ENCODE results near the gene OVOL1.
"Not testable (repeated sequence)": the region's sequence is repeated elsewhere in the genome, so short reads cannot be mapped to it uniquely, and the experiment has no call there.

Gene OVOL1

GRCh38 chr11:65814986-65815565 is 28.2 kb downstream of the OVOL1 start:
- DNase-seq (ENCODE audit: low read depth) = no peak

GRCh38 chr11:65816696-65817095 is 29.8 kb downstream of the OVOL1 start:
- DNase-seq (ENCODE audit: low read depth) = no peak

- DNase-seq (ENCODE audit: low read depth) = no peak
Observed at GRCh38 chr11:65817312-65817834, 30.5 kb downstream of the OVOL1 start.

GRCh38 chr11:65817835-65818680 is 31.2 kb downstream of the OVOL1 start:
- peak; percentile 28 for DNase-seq (ENCODE audit: low read depth)

- DNase-seq (ENCODE audit: low read depth) = no peak
Observed at GRCh38 chr11:65821107-65821506, 34.2 kb downstream of the OVOL1 start.

- no peak for DNase-seq (ENCODE audit: low read depth)
Observed at GRCh38 chr11:65822776-65823528, 36.1 kb downstream of the OVOL1 start.

GRCh38 chr11:65826984-65827735 is 40.3 kb downstream of the OVOL1 start:
- no peak for DNase-seq (ENCODE audit: low read depth)

- no peak for DNase-seq (ENCODE audit: low read depth)
Observed at GRCh38 chr11:65829459-65829858, 42.6 kb downstream of the OVOL1 start.

GRCh38 chr11:65832231-65832630 is 45.4 kb downstream of the OVOL1 start:
- not testable (repeated sequence) for DNase-seq (ENCODE audit: low read depth)

- DNase-seq (ENCODE audit: low read depth) = peak; percentile 59
Observed at GRCh38 chr11:65833297-65834030, 46.6 kb downstream of the OVOL1 start, which contains the start of gene SNX32. SNX32 (plus strand) TSS chr11:65833963; CDS start chr11:65834066, 103 bp downstream.

- DNase-seq (ENCODE audit: low read depth) = no peak
Observed at GRCh38 chr11:65834202-65834601, 47.3 kb downstream of the OVOL1 start.

- no peak for DNase-seq (ENCODE audit: low read depth)
Observed at GRCh38 chr11:65842144-65842543, 55.3 kb downstream of the OVOL1 start.

- no peak for DNase-seq (ENCODE audit: low read depth)
Observed at GRCh38 chr11:65843811-65844210, 56.9 kb downstream of the OVOL1 start.

GRCh38 chr11:65844231-65844872 is 57.5 kb downstream of the OVOL1 start:
- no peak for DNase-seq (ENCODE audit: low read depth)

All from non-pigmented ciliary epithelial cell (primary cell).